GM18511 (cell line): Measurements from ENCODE around the gene ARHGAP21.
A peak's percentile ranks its signal among the peaks of the same experiment; 100 is the strongest.
"Not testable (repeated sequence)": the region's sequence is repeated elsewhere in the genome, so short reads cannot be mapped to it uniquely, and the experiment has no call there.

Source experiments
- ATAC-seq: cut with Tn5 transposase; IDR thresholded peaks from one replicate; pipeline ENCODE4 v1.9.1; 2021; ENCODE audit warnings: mild to moderate bottlenecking, moderate library complexity; ENCODE audit not compliant: unreplicated experiment

The ARHGAP21 gene

GRCh38 chr10:24690961-24691512 is 32.6 kb downstream of the ARHGAP21 start:
- ATAC-seq = no peak

DNA sequence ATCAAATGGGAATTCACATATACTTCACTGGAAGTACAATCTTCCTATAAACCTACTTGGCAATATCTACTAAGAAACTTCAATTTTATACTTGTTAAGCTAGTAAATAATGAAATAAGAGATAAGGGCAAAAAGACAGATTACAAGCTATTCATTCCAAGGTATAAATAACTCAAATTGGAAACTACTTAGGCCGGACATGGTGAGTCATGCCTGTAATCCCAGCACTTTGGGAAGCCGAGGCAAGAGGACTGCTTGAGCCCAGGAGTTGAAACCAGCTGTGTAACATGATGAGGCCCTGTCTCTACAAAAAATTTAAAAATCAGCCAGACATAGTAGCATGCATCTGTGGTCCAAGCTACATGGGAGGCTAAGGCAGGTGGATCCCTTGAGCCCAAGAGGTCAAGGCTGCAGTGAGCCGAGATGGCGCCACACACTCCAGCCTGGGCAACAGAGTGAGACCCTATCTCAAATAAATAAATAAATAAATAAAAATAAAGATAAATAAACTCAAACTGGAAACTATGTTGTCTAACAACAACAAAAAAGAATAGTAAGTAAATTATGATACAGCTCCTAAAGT is 37.6 kb downstream of the ARHGAP21 start:
- ATAC-seq = no peak

DNA sequence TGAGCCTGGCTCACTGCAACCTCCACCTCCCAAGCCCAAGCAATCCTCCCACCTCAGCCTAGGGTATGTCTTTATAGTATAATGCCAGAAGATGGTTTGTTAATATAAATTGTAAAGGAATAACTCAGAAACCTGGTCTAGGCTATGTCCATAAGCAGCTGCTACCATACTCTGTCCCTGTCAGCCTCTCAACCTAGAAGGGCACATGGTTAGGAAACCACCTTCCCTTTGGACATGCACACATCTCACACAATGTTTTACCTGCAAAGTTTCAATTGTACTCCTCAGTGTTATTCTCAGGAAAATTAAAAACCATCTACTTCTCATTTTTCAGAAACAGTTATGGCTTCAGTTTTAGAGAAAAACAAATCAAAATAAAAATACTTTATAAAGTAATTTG is 40.1 kb downstream of the ARHGAP21 start:
- no peak for ATAC-seq

- ATAC-seq = no peak
These were observed 42.1 kb downstream of the ARHGAP21 start for GRCh38 chr10:24681572-24682088.

DNA sequence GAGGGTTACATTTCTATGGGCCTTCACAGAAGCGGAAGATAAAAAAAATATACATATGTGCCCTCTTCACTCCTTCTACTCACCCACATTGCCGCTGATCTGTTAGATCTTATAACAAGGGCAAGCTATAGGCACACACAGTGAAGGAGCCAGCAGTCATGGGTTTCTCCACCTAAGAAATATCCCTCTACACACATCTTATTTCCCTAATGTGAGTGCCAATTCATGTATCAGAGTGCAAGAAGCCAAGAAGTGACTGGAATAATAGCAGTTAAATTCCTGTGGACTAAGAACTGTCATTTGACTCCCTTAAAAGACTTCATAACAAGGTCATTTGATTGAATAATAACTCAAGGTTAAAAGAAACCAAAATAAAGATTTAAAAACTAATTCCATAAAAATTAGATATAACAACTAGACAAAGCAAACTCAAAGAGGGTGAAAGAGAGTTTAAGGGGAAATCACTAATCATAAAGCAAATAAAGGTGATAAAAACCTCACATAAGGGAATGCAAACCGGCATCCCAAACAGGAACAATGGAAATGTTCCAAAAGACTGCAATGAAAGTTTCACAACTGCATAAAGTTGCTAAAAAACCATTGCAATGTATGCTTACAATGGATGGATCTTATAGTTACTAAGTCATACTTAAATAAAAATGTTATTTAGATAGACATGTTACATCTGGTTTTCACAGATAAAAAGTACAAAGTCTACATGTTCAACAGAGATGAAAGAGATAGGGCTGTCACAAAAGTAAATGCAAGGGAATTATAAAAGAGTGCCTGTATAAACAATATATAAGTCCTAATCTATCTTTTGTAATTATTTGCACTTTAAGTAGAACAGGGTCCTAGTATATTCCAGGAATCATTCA is 42.8 kb downstream of the ARHGAP21 start:
- no peak for ATAC-seq

- no peak for ATAC-seq
These were observed 44.9 kb downstream of the ARHGAP21 start for GRCh38 chr10:24678757-24679156.

- peak; percentile 71 for ATAC-seq
These were observed 48.6 kb downstream of the ARHGAP21 start for GRCh38 chr10:24674892-24675632.

DNA sequence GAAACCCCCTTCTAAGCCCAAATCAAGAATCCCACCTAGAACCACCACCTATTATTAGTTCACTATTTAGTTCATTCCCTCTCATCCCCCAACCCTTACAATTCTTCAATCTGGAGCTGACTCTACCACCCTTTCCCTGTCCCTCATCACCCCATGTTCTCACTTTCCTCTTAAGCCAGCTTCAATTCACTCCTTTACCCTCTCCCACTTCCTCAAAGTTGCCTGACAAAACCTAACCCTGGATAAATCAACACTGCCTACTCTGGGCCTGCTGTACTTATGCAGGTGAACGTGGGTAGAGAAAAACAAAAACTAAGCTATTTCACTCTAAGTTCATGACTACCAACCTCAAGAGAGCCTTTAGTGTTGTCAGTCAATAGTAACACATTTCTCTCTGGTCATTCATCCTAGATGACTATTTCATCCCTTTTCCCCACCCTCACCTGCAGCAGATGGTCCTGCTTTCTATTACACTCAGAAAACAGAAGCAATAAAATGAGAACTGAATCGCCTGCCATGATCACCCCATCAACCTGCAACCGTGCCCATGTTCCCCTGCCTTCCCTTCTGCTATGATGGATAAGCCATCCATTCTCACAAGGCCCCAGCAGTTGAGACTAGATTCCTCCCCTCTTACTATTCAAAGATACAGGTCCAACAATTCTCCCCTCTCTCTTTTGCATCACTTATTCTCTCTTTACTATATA is 52.6 kb downstream of the ARHGAP21 start:
- ATAC-seq = no peak

GRCh38 chr10:24669285-24669852 is 54.3 kb downstream of the ARHGAP21 start:
- ATAC-seq = no peak

- ATAC-seq = no peak
These were observed 55.4 kb downstream of the ARHGAP21 start for GRCh38 chr10:24668247-24668646.

GRCh38 chr10:24664991-24665390 is 58.7 kb downstream of the ARHGAP21 start:
- ATAC-seq = no peak

DNA sequence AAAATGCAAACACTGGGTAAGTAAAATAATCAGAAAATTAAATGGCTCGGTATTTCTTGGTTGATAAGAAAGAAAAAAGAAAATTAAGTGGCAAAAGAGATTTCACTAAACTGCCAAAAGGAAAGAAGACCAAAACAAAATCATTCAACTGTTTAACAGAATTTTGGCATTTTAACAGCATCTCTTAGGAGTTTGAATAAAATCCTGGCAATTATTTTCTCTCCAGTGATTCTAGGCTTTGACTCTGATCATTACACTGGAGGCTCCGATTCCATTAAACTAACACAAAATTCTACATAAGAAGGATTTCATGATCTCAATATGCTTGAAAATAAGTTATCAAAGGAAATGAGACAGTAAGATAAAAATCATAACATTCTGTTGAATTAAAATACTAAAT is 62.3 kb downstream of the ARHGAP21 start:
- no peak for ATAC-seq

DNA sequence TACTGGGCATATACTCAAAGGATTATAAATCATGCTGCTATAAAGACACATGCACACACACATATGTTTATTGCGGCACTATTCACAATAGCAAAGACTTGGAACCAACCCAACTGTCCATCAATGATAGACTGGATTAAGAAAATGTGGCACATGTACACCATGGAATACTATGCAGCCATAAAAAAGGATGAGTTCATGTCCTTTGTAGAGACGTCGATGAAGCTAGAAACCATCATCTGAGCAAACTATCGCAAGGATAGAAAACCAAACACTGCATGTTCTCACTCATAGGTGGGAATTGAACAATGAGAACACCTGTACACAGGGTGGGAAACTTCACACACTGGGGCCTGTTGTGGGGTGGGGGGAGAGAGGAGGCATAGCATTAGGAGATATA is 65.4 kb downstream of the ARHGAP21 start:
- not testable (repeated sequence) for ATAC-seq

DNA sequence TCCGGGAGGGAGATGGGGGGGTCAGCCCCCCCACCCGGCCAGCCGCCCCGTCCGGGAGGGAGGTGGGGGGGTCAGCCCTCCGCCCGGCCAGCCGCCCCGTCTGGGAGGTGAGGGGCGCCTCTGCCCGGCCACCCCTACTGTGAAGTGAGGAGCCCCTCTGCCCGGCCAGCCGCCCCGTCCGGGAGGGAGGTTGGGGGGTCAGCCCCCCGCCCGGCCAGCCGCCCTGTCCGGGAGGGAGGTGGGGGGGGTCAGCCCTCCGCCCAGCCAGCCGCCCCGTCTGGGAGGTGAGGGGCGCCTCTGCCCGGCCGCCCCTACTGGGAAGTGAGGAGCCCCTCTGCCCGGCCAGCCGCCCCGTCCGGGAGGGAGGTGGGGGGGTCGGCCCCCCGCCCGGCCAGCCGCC is 67.4 kb downstream of the ARHGAP21 start:
- ATAC-seq = not testable (repeated sequence)

- ATAC-seq = peak; percentile 87
These were observed 71.2 kb downstream of the ARHGAP21 start for GRCh38 chr10:24652381-24652957.

- peak; percentile 29 for ATAC-seq
These were observed 71.8 kb downstream of the ARHGAP21 start for GRCh38 chr10:24651923-24652322.

GRCh38 chr10:24650669-24651391 is 72.9 kb downstream of the ARHGAP21 start:
- no peak for ATAC-seq

- no peak for ATAC-seq
These were observed 77.9 kb downstream of the ARHGAP21 start for GRCh38 chr10:24645784-24646183.

DNA sequence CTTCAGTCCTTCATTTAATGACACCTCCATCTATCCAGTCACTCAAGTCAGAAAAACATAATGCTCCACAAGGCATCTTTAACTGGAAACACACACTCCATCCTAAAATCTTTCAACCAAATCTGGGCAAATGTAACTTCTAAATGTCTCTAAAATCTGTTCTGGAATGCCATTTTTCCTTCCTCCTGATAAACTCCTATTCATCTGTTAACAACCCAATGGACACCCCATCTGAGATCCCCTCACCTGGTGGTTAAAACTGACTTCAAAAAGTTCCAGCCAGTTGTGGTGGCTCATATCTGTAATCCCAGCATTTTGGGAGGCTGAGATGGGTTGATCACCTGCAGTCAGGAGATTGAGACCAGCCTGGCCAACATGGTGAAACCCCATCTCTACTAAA is 78.7 kb downstream of the ARHGAP21 start:
- no peak for ATAC-seq
